Small intestine (tissue), 7 donors: Measurements from ENCODE around the gene ARHGAP42. TPM values are rescaled to one million over a fixed set of nuclear protein-coding genes. Genes with fewer than 3 reads are reported as not detected.
A peak's percentile ranks its signal among the peaks of the same experiment; 100 is the strongest.

Experiments
- DNase-seq, 2 donors: peaks; one replicate each; pipeline versions ENCODE4 v3.0.0 to v3.0.0-alpha.2; 2013
- FAIRE-seq: peaks from 2 replicates; lab custom pipeline; 2012; peaks lifted over from hg19 to GRCh38; lab: Jason Lieb, UNC
- H3K27ac ChIP-seq, 3 donors: one replicate each; pipeline ENCODE4 v1.5.1; 2013; ENCODE audit warnings: low read length in 2 of 3, mild to moderate bottlenecking in 2 of 3, control low read depth in 1 of 3, inconsistent platforms in 1 of 3, low read depth in 1 of 3, moderate library complexity in 1 of 3
- H3K27me3 ChIP-seq, 3 donors: one replicate each; pipeline ENCODE4 v1.6.1; 2013; ENCODE audit warnings: low read length in 3 of 3, inconsistent platforms in 1 of 3; ENCODE audit not compliant: control insufficient read depth in 3 of 3, insufficient read depth in 3 of 3
- H3K36me3 ChIP-seq, 3 donors: one replicate each; pipeline ENCODE4 v1.6.1; 2013; ENCODE audit warnings: low read length in 3 of 3, inconsistent platforms in 1 of 3, low read depth in 1 of 3, mild to moderate bottlenecking in 1 of 3, moderate library complexity in 1 of 3; ENCODE audit not compliant: control insufficient read depth in 3 of 3, insufficient read depth in 2 of 3
- H3K4me1 ChIP-seq, 3 donors: one replicate each; pipeline ENCODE4 v1.6.1; 2013; ENCODE audit warnings: low read length in 2 of 3, inconsistent platforms in 1 of 3, low read depth in 1 of 3, mild to moderate bottlenecking in 1 of 3, moderate library complexity in 1 of 3; ENCODE audit not compliant: control insufficient read depth in 3 of 3, insufficient read depth in 2 of 3
- H3K4me3 ChIP-seq, 3 donors: one replicate each; pipeline ENCODE4 v1.5.1; 2013; ENCODE audit warnings: low read length in 3 of 3, control low read depth in 1 of 3, inconsistent platforms in 1 of 3, low read depth in 1 of 3, mild to moderate bottlenecking in 1 of 3, moderate library complexity in 1 of 3
- H3K9me3 ChIP-seq, 2 donors: one replicate each; pipeline ENCODE4 v1.6.1; 2013; ENCODE audit warnings: low read depth in 1 of 2, low read length in 1 of 2; ENCODE audit not compliant: control insufficient read depth in 2 of 2, insufficient read depth in 1 of 2
- WGBS, 3 donors: extraction: QIAGEN DNeasy Blood & Tissue Kit; methylation state at CpG; one replicate each; pipeline ENCODE4 v1.1.7; 2013; 5-methylcytosine and 5-hydroxymethylcytosine counted together
- polyA plus RNA-seq, 4 donors: library from polyadenylated mRNA; stranded (reverse) in 3 of 4; unstranded in 1 of 4; fragments of 200-250 nt in 3 of 4; fragments of 120-200 nt in 1 of 4; gene quantifications; one replicate each; pipeline versions ENCODE4 v1.2.1 to v1.2.3, GENCODE V29; 2013
- donor health status: healthy with polysubstance abuse.
- donor health status: control.
- donor health status: control.
- donor health status: Bipolar disorder and iron deficiency.
- donor health status: healthy.

Gene ARHGAP42
- polyA plus RNA-seq, 4 donors = 4.3 to 17.0 (median 14.9) TPM

DNA sequence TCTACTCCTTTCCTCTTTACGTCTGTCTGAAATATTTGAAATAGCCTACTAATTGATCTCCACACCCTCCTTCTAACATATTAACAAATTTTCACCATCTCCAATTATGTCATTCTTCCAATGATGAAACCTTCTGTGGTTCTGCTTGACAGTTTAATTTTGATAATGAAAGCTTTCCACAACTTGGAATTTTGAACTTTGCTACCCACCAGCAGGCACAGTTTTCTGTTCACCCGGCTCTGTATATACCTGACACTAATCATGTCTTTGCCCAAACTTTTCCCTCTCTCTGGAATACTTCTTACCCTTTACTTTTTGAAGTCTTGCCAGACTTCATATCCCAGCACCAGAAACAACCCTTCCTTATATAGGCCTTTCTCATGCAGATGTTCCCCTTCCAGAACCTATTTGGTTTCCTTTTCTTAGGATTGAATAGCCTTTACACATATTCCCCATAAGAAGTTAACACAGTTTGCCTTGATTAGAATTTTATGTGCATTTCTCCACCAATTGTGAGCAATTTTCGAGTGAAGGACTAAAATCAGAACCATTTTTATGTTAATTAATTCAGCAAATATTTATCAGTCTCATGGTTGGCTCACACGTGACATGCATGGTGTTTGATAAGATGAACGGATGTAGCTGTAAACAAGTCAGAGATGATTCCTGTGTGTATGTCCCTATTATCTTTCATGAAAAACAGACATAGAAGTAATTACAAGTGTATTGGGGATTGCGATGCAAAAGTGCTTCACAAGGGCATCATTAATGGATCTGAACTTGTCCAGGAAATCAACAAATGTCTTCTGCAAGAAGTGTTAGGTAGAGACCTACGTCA, 173.4 kb downstream of the ARHGAP42 start:
- H3K27ac ChIP-seq = peak overlapping the region in 2 of 3 donors; percentile 7 to 48
- H3K27me3 ChIP-seq = no peaks in the 10 kb centered on the region
- no peak overlapping the region for H3K4me3 ChIP-seq
- no peaks in the 10 kb centered on the region for H3K36me3 ChIP-seq
- 54 to 76% (median 72%) methylated on average over 7 of the region's 7 CpGs for whole genome bisulfite sequencing, 3 donors
- H3K4me1 ChIP-seq = peaks cover 2 to 11% (median 2%) of the 10 kb centered on the region in 3 donors
- no peaks in the 10 kb centered on the region for H3K9me3 ChIP-seq
- peak in 1 of 2 donors; percentile 19 for DNase-seq
- FAIRE-seq = no peak

DNA sequence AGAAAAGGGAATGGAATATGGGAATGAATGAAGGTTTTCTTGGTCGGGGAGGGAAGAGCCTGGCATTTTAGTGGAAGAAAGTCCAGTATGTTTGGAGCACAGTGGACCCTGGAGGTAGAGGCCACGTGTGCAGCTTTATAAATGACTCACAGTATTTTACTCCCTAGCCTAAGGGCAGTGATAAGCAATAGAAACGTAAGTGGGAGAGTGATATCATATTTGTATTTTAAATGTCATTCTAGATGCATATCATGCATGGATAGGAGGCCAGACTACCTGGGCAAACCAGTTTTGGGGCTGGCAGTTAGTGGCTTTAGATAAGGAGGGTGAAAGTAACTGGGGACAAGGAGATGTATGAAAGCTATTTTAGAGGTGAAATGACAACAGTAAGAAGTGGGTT, 174.1 kb downstream of the ARHGAP42 start:
- DNase-seq (peak; percentile 39 to 77), FAIRE-seq (no peak)
- Histone ChIP-seq H3K27ac (peak overlapping the region in 1 of 3 donors; percentile 7), H3K9me3 (no peaks in the 10 kb centered on the region), H3K4me3 (no peak overlapping the region), H3K27me3 (no peaks in the 10 kb centered on the region), H3K36me3 (no peaks in the 10 kb centered on the region), H3K4me1 (peaks cover 2 to 11% (median 2%) of the 10 kb centered on the region in 3 donors)
- 18 to 57% (median 24%) methylated on average over 3 of the region's 3 CpGs for WGBS, 3 donors

DNA sequence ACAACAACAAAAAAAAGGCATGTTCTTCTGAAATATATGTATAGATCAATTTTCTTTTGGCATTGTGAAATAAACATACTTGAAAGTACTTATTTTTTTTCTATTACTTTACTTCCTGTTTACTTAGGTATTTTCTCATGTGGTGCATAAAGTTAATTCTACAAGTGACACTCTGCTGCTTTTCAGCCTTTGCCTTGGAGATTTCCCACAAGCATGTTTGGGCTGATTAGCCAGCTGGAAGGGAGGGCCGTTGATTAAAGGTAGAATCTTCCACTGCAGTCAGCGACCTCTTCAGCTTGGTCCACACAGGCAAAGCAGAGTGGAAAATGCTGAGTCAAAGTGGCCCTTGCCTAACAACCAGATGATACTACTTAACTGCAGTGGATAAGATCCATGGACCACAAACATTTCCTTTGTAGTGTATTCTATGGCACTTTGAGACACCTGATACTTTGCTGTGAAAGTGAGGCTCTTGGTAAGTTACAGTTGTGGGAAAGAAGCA, 176.0 kb downstream of the ARHGAP42 start:
- Histone ChIP-seq H3K9me3 (no peaks in the 10 kb centered on the region), H3K4me1 (peaks cover 2 to 11% (median 2%) of the 10 kb centered on the region in 3 donors), H3K4me3 (no peak overlapping the region), H3K36me3 (no peaks in the 10 kb centered on the region), H3K27me3 (no peaks in the 10 kb centered on the region), H3K27ac (peak overlapping the region in 1 of 3 donors; percentile 20)
- FAIRE-seq = no peak
- WGBS, 3 donors = 28 to 58% (median 37%) methylated on average over 2 of the region's 2 CpGs
- peak; percentile 18 to 56 for DNase-seq

DNA sequence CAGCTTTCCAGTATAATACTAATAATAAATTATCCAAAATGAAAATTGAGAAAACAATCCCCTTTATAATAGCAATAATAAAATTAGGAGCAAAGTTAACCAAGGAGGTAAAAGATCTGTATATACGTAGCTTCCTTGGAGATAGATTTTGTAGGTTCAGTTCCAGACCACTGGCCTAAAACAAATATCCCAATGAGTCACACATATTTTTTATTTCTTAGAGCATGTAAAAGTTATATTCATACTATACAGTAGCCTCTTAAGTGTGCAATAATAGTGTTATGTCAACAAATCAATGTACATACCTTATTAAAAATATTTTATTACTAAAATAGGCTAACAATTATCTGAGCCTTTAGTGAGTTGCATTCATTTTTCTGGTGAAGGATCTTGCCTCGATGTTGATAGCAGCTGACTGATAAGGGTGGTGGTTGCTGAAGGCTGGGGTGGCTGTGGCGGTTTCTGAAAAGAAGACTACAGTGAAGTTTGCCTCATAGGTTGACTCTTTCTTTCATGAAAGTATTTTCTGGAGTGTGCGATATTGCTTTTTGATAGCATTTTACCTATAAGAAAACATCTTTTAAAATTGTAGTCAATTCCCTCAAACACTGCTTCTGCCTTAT, 178.5 kb downstream of the ARHGAP42 start:
- no peak overlapping the region for H3K4me3 ChIP-seq
- WGBS, 3 donors = 72 to 81% (median 74%) methylated on average over 4 of the region's 4 CpGs
- DNase-seq (no peak), FAIRE-seq (no peak)
- no peaks in the 10 kb centered on the region for H3K36me3 ChIP-seq
- H3K27ac ChIP-seq = no peak overlapping the region
- H3K4me1 ChIP-seq = peaks cover 2 to 9% (median 2%) of the 10 kb centered on the region in 3 donors
- no peaks in the 10 kb centered on the region for H3K27me3 ChIP-seq
- H3K9me3 ChIP-seq = no peaks in the 10 kb centered on the region

DNA sequence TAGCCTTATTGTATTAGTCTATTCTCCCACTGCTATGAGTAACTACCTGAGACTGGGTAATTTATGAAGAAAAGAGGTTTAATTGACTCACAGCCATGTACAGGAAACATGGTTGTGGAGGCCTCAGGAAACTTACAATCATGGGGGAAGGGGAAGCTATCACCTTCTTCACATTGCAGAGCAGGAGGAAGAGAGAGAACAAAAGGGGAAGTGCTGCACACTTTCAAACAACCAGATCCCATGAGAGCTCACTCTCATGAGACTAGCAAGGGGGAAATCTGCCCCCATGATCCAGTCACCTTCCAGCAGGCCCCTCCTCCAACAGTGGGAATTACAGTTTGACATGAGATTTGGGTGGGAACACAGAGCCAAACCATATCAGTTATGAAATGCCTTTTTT, 179.4 kb downstream of the ARHGAP42 start:
- Histone ChIP-seq H3K27me3 (no peaks in the 10 kb centered on the region), H3K36me3 (no peaks in the 10 kb centered on the region)
- FAIRE-seq = no peak

DNA sequence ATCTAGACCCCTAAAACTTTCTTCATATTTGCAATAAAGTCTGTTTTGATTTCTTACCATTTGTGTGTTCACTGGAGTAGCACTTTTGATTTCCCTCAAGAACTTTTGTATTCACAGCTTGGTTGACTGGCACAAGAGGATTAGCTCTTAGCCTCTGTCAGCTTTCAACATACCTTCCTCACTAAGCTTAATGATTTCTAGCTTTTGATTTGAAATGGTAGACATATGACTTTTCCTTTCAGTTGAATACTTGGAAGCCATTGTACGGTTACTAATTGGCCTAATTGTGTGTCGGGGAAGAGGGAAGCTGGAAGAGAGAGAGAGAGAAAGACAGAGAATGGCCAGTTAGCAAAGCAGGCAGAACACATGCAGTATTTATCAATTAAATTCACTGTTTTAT, 180.5 kb downstream of the ARHGAP42 start:
- DNase-seq = no peak
- Histone ChIP-seq H3K36me3 (no peaks in the 10 kb centered on the region), H3K27me3 (no peaks in the 10 kb centered on the region), H3K27ac (no peak overlapping the region), H3K9me3 (no peaks in the 10 kb centered on the region), H3K4me1 (peaks cover 0 to 5% (median 0%) of the 10 kb centered on the region in 3 donors), H3K4me3 (no peak overlapping the region)
- WGBS, 3 donors = 71 to 89% (median 87%) methylated on average over 2 of the region's 2 CpGs
- no peak for FAIRE-seq

More for the DNA sequence above, 179.4 kb downstream of the ARHGAP42 start:
- Histone ChIP-seq H3K27ac (no peak overlapping the region), H3K4me1 (peaks cover 1 to 6% (median 1%) of the 10 kb centered on the region in 3 donors), H3K4me3 (no peak overlapping the region), H3K9me3 (no peaks in the 10 kb centered on the region)
- no peak for DNase-seq

DNA sequence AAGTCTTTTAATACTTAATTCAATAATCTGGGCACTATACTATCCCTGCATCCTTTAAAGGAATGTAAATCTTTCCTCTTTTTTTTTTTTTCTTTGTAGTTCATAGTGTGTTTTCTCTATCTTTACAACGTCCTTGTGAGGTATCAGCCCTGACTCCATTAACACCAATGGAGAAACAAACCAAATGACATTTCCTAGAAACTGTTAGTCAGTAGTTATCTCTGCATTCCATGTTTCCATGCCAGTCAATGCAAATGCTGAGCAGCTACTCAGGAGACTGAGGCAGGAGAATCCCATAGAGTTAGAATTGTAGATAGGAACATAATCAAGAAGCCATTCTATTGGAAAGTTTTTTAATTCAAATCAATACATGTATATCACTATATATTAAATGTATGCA, 182.2 kb downstream of the ARHGAP42 start:
- no peak overlapping the region for H3K27ac ChIP-seq
- no peak for DNase-seq
- no peaks in the 10 kb centered on the region for H3K36me3 ChIP-seq
- no peaks in the 10 kb centered on the region for H3K4me1 ChIP-seq
- FAIRE-seq = no peak
- H3K4me3 ChIP-seq = no peak overlapping the region
- H3K27me3 ChIP-seq = no peaks in the 10 kb centered on the region
- no peaks in the 10 kb centered on the region for H3K9me3 ChIP-seq
- whole genome bisulfite sequencing, 3 donors = 56 to 85% (median 56%) methylated on average over 1 of the region's 1 CpG

DNA sequence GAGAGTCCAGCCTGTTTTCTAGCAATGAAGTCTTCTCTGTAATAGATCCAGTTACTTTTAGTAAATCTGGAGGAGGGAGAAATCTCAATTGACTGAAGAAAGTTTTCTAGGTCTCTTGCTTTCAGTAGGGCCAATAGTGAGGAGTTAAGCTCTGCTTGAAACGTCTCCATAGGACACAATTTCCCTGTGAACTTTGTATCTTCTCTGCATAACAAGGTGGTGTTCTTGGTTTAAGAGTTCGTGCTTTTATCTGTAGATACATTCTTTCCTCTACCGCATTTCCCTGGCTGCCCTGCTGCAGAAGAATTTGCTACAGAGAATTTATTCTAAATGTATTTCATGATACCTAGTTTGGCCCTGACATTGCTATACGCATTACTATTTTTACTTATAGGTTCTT, 183.1 kb downstream of the ARHGAP42 start:
- no peaks in the 10 kb centered on the region for H3K36me3 ChIP-seq
- DNase-seq (peak; percentile 51 to 60), FAIRE-seq (no peak)
- H3K27me3 ChIP-seq = no peaks in the 10 kb centered on the region
- H3K9me3 ChIP-seq = no peaks in the 10 kb centered on the region
- H3K4me3 ChIP-seq = no peak overlapping the region
- no peak overlapping the region for H3K27ac ChIP-seq
- 32 to 71% (median 48%) methylated on average over 4 of the region's 4 CpGs for WGBS, 3 donors
- H3K4me1 ChIP-seq = no peaks in the 10 kb centered on the region
